DMS79 (cell line): ENCODE measurements around the gene ZNF772.
A peak's percentile ranks its signal among the peaks of the same experiment; 100 is the strongest.
"Not testable (repeated sequence)": the region's sequence is repeated elsewhere in the genome, so short reads cannot be mapped to it uniquely, and the experiment has no call there.

ENCODE experiments used
- DNase-seq: peaks from one replicate; lab custom pipeline; 2025; lab: John Stamatoyannopoulos, UW

Gene ZNF772

DNA sequence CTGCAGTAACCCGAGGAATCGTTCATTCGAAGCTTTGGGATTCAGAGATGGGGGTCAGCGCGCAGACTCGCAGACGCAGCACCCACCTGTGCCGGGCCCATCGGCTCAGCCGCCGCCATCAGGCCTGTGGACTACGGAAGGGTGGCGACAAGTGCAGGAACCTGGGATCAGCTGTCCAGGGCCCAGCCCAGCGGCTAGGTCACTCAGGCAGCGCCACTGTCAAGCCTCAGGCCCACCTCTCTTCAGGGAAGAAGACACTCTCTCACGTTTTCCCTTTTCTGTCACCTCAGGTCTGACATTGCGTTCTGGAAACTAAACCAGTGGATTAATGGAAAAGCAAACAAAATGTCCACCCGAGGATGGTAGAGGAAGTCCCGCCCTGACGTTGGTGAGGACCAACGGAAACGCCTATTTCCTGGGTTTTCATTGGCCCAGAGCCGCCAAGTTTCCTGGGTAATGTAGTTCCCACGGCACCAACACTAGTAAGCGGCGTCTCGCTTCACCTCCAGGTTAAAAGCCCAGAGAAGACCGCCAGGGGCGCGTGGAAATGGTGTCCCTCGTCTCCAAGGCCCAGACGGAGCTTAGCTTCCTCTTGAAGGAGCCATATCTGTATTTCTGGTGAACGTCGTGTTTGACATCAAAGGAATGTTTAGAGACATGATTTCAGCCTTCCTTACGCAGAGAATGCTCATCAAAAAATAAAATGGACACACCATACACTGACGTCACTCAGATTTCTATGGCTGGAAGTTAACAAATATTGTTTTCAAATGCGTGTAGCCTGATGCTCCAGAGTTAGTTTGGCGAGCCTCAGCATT, at the start of gene ZNF772:
Gene ZNF772 (minus strand): TSS at position 376 of the 818 bp plus-strand sequence. CDS start 257 bp downstream, at position 119.
- DNase-seq: peak; percentile 80

GRCh38 chr19:57518021-57518420, 40.7 kb upstream of the ZNF772 start:
- not testable (repeated sequence) for DNase-seq

GRCh38 chr19:57515255-57515654, 37.9 kb upstream of the ZNF772 start:
- no peak for DNase-seq

DNA sequence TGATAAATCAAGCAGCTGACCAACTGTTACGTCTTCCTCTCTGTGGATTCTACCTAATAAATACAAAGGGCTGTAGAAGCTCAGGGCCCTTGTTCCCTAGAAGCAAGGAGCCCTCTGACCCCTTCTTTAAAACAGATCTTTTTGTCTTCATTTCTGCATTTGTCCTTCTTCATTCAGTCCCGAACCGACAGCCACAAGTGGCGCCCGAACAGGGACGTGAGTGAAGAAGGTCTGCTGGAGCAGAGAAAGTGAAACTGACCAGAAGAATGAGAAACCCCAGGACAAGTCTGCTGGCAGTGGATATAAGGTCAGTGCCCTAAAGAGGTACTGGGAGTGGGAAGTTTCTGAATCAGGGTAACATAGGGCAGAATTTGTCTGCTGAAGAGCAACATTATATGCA, 35.5 kb upstream of the ZNF772 start:
- no peak for DNase-seq

GRCh38 chr19:57511484-57511883, 34.1 kb upstream of the ZNF772 start:
- no peak for DNase-seq

- DNase-seq: no peak
Measured at GRCh38 chr19:57506163-57506562, 28.8 kb upstream of the ZNF772 start.

GRCh38 chr19:57500400-57500799, 23.0 kb upstream of the ZNF772 start:
- not testable (repeated sequence) for DNase-seq

- DNase-seq: peak; percentile 84
Measured at GRCh38 chr19:57499680-57500395, 22.5 kb upstream of the ZNF772 start, which contains the start of gene ZNF773. Gene ZNF773, plus strand, starts transcription at chr19:57499938. Its CDS starts 143 bp downstream, at chr19:57500081.

- DNase-seq: not testable (repeated sequence)
Measured at GRCh38 chr19:57499332-57499679, 21.9 kb upstream of the ZNF772 start.

DNA sequence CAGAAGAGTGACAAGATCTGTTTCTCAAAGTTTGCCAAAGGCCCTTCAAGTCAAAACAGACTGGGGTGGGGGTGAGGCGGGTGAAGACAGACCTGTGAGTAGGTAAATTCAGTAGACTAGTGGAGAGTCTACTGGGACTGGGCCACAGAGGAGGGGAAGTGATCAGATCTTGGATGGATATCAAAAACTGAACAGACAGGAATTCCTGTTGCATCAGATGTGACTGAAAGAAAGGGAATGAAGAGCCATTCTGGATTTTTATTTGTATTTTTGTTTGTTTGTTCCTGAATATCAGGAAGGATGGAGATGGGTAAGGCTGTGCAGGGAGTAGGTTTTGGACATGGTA, 10.9 kb upstream of the ZNF772 start:
- DNase-seq: not testable (repeated sequence)

GRCh38 chr19:57487477-57488298, 10.3 kb upstream of the ZNF772 start, which contains the start of gene ZNF419:
Gene ZNF419, plus strand, starts transcription at chr19:57487750. Its CDS starts 201 bp downstream, at chr19:57487951.
- DNase-seq: peak; percentile 90

GRCh38 chr19:57473646-57474045, 3.7 kb downstream of the ZNF772 start:
- DNase-seq: no peak

DNA sequence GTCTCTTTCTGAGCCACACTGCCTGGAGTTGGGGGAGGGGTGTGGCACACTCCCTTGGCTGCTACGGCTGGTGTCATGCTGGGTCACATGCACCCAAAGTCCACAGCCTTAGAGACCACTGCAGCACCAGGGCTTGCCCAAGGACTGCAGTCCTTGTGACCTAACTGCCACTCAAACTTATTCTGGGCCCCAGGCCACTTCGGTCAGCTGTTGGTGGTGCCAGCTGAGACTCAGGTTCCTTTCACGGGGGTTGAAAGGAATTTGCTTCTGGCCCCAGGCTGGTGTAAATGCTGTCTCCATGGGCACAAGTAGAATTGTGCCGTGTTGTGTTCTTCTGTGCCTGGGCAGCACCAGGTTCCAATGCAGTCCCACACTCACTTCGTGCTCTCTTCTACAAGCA, 10.9 kb downstream of the ZNF772 start:
- no peak for DNase-seq

GRCh38 chr19:57465680-57466381, 11.5 kb downstream of the ZNF772 start:
- no peak for DNase-seq

GRCh38 chr19:57452307-57452706, 25.1 kb downstream of the ZNF772 start:
- no peak for DNase-seq

DNA sequence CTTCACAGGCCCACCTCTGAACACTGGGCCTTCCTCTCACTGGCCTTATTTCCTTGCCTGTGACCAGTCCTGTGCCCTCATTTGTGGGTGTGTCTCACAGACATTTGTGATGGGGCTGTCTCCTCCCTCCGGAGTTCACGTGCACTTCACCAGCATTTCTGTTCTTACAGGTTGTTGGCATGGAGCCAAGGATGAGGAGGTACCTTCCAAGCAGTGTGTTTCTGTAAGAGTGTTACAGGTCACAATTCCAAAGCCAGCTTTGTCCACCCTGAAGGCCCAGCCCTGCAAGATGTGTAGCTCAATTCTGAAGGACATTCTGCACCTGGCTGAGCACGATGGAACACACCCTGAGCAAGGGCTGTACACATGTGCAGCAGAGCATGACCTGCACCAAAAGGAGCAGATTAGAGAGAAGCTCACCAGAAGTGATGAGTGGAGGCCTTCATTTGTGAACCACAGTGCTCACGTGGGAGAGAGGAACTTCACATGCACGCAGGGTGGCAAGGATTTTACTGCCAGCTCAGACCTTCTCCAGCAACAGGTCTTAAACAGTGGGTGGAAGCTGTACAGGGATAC, 34.2 kb downstream of the ZNF772 start:
- no peak for DNase-seq

DNA sequence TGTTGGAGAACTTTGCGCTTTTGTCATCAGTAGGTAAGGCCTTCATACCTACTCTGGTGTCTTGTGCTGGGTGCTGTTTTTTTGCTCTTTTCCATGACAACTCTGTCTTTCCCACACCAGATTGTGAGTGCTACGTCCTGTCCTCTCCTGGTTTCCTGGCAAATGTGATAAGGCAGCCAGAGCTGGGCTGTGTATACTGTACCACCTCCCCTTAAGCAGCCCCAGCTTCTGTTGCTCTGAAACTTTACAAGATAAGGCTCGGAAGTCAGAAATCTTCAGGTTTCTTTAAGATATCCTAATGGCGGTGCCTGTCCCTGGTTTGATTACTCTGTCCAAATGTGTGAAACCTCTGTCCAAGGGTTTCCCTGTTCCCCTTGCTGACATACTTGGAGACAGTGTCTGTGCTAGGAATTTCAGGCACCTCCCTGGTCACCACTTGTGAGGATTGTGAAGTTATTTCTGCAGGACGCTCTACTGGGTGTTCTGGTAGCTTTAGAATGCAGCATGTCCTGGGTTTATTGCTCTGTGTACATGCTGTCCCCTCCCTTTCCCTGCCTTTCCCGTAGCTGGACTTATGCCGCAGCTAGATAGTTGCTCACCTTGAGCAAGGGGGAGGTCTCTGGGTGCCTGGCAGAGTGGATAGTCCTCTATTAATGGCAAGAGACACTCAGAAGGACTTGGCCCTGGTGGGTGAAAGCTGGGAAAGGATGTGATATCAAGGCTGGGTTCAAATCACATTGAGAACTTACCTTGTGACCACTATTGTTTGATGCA, 35.2 kb downstream of the ZNF772 start:
- DNase-seq: no peak

GRCh38 chr19:57438925-57439324, 38.4 kb downstream of the ZNF772 start:
- no peak for DNase-seq

- DNase-seq: no peak
Measured at GRCh38 chr19:57437931-57438330, 39.4 kb downstream of the ZNF772 start.

DNA sequence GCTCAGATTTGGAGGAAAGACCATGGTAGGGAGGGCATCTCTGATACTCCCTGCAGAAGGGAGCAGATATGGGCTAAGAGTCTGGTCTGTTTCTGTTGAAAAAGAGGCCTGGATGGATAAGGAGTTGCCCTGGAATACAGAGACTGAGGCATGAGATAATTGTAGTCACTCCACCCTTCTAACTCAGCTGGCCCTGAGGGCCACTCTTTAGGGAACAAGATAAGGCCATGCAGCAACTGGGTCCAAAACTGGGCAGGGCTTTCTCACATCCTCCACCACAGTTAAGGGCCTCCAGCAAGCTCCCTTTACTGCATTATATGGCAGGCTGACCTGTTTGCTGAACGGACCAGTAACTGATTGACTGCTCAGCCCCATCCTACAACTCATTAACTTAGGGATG, 40.9 kb downstream of the ZNF772 start:
- DNase-seq: no peak
